CD4-positive, alpha-beta T cell treated with Interleukin-6 for 4 hours (primary cell): Measurements from ENCODE around the gene TEX9.
"Not testable (repeated sequence)": the region's sequence is repeated elsewhere in the genome, so short reads cannot be mapped to it uniquely, and the experiment has no call there.

Experiments
- DNase-seq: peaks from one replicate; pipeline ENCODE4 v3.0.0-alpha.2; 2020; ENCODE audit warnings: mixed read lengths

Gene TEX9

GRCh38 chr15:56365075-56365711, at the start of gene TEX9:
Gene TEX9 (plus strand): TSS chr15:56365426. CDS start chr15:56365451, 25 bp downstream.
- DNase-seq: peak; percentile 51

GRCh38 chr15:56316561-56316960, 48.7 kb upstream of the TEX9 start:
- not testable (repeated sequence) for DNase-seq

- DNase-seq: no peak
These were observed 44.9 kb upstream of the TEX9 start for GRCh38 chr15:56320316-56320715.

GRCh38 chr15:56320861-56321260, 44.4 kb upstream of the TEX9 start:
- DNase-seq: no peak

- no peak for DNase-seq
These were observed 42.8 kb upstream of the TEX9 start for GRCh38 chr15:56322444-56322843.

- DNase-seq: no peak
These were observed 41.8 kb upstream of the TEX9 start for GRCh38 chr15:56323435-56323834.

- no peak for DNase-seq
These were observed 40.0 kb upstream of the TEX9 start for GRCh38 chr15:56325186-56325585.

GRCh38 chr15:56327721-56328502, 37.3 kb upstream of the TEX9 start:
- DNase-seq: no peak

GRCh38 chr15:56337084-56337725, 28.0 kb upstream of the TEX9 start:
- DNase-seq: no peak

GRCh38 chr15:56339594-56339993, 25.6 kb upstream of the TEX9 start:
- no peak for DNase-seq

GRCh38 chr15:56341201-56341600, 24.0 kb upstream of the TEX9 start:
- no peak for DNase-seq

- no peak for DNase-seq
These were observed 22.6 kb upstream of the TEX9 start for GRCh38 chr15:56342653-56343052.

GRCh38 chr15:56343879-56344278, 21.3 kb upstream of the TEX9 start:
- DNase-seq: no peak

GRCh38 chr15:56344336-56344735, 20.9 kb upstream of the TEX9 start:
- no peak for DNase-seq

- no peak for DNase-seq
These were observed 18.8 kb upstream of the TEX9 start for GRCh38 chr15:56346414-56346813.

- DNase-seq: no peak
These were observed 15.7 kb upstream of the TEX9 start for GRCh38 chr15:56349554-56349953.

GRCh38 chr15:56351353-56351752, 13.9 kb upstream of the TEX9 start:
- DNase-seq: no peak

- no peak for DNase-seq
These were observed 13.2 kb upstream of the TEX9 start for GRCh38 chr15:56351957-56352506.

GRCh38 chr15:56353119-56353518, 12.1 kb upstream of the TEX9 start:
- no peak for DNase-seq

GRCh38 chr15:56353740-56354139, 11.5 kb upstream of the TEX9 start:
- no peak for DNase-seq

GRCh38 chr15:56356616-56357015, 8.6 kb upstream of the TEX9 start:
- no peak for DNase-seq

- DNase-seq: no peak
These were observed 6.6 kb upstream of the TEX9 start for GRCh38 chr15:56358604-56359003.

GRCh38 chr15:56361987-56362386, 3.2 kb upstream of the TEX9 start:
- no peak for DNase-seq

- no peak for DNase-seq
These were observed 985 bp downstream of the TEX9 start for GRCh38 chr15:56366211-56366610.
